Trophoblast cell (in vitro differentiated cells and primary cell): Measurements from ENCODE around the gene C14orf93.

Experiments
- DNase-seq, 2 donors: peaks; one replicate each; pipeline ENCODE4 v3.0.0-alpha.2; 2016
- H2AFZ ChIP-seq: 2 replicates; pipeline ENCODE4 v1.6.1; 2013; ENCODE audit warnings: low read length, moderate library complexity, mild to moderate bottlenecking; ENCODE audit not compliant: insufficient read depth, poor library complexity
- H2AK5ac ChIP-seq: 2 replicates; pipeline ENCODE4 v1.6.1; 2013; ENCODE audit warnings: mild to moderate bottlenecking, low read length
- H2BK120ac ChIP-seq: 2 replicates; pipeline ENCODE4 v1.6.1; 2013; ENCODE audit warnings: low read length, mild to moderate bottlenecking, moderate library complexity; ENCODE audit not compliant: insufficient read depth, poor library complexity
- H2BK12ac ChIP-seq: 2 replicates; pipeline ENCODE4 v1.6.1; 2013; ENCODE audit warnings: mild to moderate bottlenecking, low read length, moderate library complexity
- H2BK5ac ChIP-seq: 2 replicates; pipeline ENCODE4 v1.6.1; 2013; ENCODE audit warnings: low read length, low read depth, moderate library complexity, mild to moderate bottlenecking; ENCODE audit not compliant: poor library complexity
- H3K14ac ChIP-seq: 2 replicates; pipeline ENCODE4 v1.6.1; 2013; ENCODE audit warnings: mild to moderate bottlenecking, low read length
- H3K18ac ChIP-seq: 2 replicates; pipeline ENCODE4 v1.6.1; 2013; ENCODE audit warnings: mild to moderate bottlenecking, low read length
- H3K23ac ChIP-seq: 2 replicates; pipeline ENCODE4 v1.6.1; 2013; ENCODE audit warnings: low read length
- H3K27ac ChIP-seq: 2 replicates; pipeline ENCODE4 v1.5.1; 2013; ENCODE audit warnings: low read depth, mild to moderate bottlenecking, inconsistent platforms, low read length, moderate library complexity
- H3K27me3 ChIP-seq: 2 replicates; pipeline ENCODE4 v1.6.1; 2013; ENCODE audit warnings: inconsistent platforms, mild to moderate bottlenecking, low read length, moderate library complexity; ENCODE audit not compliant: insufficient read depth
- H3K36me3 ChIP-seq, 2 experiments: 1 replicate in 1 of 2; 2 replicates in 1 of 2; pipeline ENCODE4 v1.6.1; 2013; ENCODE audit warnings: low read length in 2 of 2, mild to moderate bottlenecking in 2 of 2, moderate library complexity in 1 of 2; ENCODE audit not compliant: insufficient read depth in 2 of 2, control insufficient read depth in 1 of 2
- H3K4ac ChIP-seq: 2 replicates; pipeline ENCODE4 v1.6.1; 2013; ENCODE audit warnings: low read depth, mild to moderate bottlenecking, low read length, moderate library complexity
- H3K4me1 ChIP-seq, 2 experiments: 1 replicate in 1 of 2; 2 replicates in 1 of 2; pipeline ENCODE4 v1.6.1; 2013; ENCODE audit warnings: low read length in 2 of 2, mild to moderate bottlenecking in 2 of 2, moderate library complexity in 1 of 2; ENCODE audit not compliant: insufficient read depth in 2 of 2, control insufficient read depth in 1 of 2
- H3K4me2 ChIP-seq: 2 replicates; pipeline ENCODE4 v1.6.1; 2013; ENCODE audit warnings: inconsistent platforms, mild to moderate bottlenecking, low read length, moderate library complexity
- H3K4me3 ChIP-seq: 2 replicates; pipeline ENCODE4 v1.5.1; 2013; ENCODE audit warnings: mild to moderate bottlenecking, low read depth, low read length, inconsistent platforms
- H3K79me1 ChIP-seq: one replicate; pipeline ENCODE4 v1.6.1; 2013; ENCODE audit warnings: low read length
- H3K79me2 ChIP-seq: 2 replicates; pipeline ENCODE4 v1.6.1; 2013; ENCODE audit warnings: low read length, mild to moderate bottlenecking; ENCODE audit not compliant: control insufficient read depth, insufficient read depth, poor library complexity
- H3K9ac ChIP-seq: 2 replicates; pipeline ENCODE4 v1.6.1; 2013; ENCODE audit warnings: mild to moderate bottlenecking, low read length
- H3K9me3 ChIP-seq: 2 replicates; pipeline ENCODE4 v1.6.1; 2013; ENCODE audit warnings: low read depth, mild to moderate bottlenecking, control low read depth, inconsistent platforms, low read length; ENCODE audit not compliant: insufficient read depth
- H4K12ac ChIP-seq: 2 replicates; pipeline ENCODE4 v1.6.1; 2013; ENCODE audit warnings: low read depth, mild to moderate bottlenecking, low read length, moderate library complexity
- H4K8ac ChIP-seq: 2 replicates; pipeline ENCODE4 v1.6.1; 2013; ENCODE audit warnings: low read depth, mild to moderate bottlenecking, low read length, moderate library complexity
- H4K91ac ChIP-seq: one replicate; pipeline ENCODE4 v1.6.1; 2013; ENCODE audit warnings: low read depth, mild to moderate bottlenecking, low read length, moderate library complexity
- WGBS: extraction: QIAGEN DNeasy Blood & Tissue Kit; methylation state at CpG from one replicate; pipeline ENCODE4 v1.1.7; 2013; ENCODE audit warnings: missing lambda C conversion rate; ENCODE audit not compliant: insufficient read length, insufficient coverage; ENCODE audit errors: extremely low coverage; 5-methylcytosine and 5-hydroxymethylcytosine counted together

The C14orf93 gene

DNA sequence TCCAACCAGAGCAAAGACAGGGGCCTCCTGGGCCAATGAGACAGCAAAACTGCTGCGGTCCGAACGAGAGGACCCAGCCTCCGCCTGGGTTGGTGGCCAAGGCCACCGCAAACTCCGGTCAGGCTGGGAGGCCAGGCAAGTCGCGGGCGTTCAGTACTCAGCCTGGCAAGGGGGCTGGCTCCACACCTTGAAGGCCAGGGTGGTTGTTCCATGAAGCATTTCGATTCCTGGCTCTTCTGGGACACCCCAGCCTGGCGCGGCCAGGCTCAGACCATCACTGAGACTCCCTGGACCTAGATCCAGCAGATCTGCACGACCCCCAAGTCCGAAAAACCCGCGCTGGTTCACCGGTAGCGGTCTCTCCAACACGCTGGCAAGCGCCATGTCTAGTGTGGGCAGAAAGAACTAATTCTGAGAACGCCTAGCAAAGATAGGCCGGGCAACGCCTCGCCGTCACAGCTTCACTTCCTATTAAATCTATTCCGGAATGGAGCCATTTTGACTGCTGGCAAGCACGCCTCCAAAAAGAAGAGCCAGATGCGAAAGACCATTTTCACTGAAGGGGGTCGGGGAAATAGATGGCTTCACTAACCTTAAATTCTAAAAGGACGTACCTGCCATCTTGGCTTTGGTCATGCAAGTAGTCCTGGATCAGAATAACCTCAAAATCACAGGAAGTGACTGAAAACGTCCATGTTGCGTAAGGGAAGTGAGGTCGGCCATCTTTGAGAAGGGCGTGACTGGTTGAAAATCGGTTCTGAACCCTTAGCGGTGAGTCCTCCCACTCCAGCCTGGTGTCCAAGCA is 24.8 kb upstream of the C14orf93 start, which contains the start of gene PSMB5:
Gene PSMB5, minus strand, starts transcription at position 403 of the 805 bp plus-strand sequence. Its CDS starts 19 bp downstream, at position 384.
- H3K23ac ChIP-seq: no peak within 1 kb of the TSS
- peaks cover 17 to 19% of the 10 kb centered on the region in 2 experiments for H3K36me3 ChIP-seq
- H3K9ac ChIP-seq: peak within 1 kb of the TSS; percentile 94
- H3K4me2 ChIP-seq: peak within 1 kb of the TSS; percentile 62
- H4K8ac ChIP-seq: peak within 1 kb of the TSS; percentile 82
- H3K18ac ChIP-seq: peak within 1 kb of the TSS; percentile 97
- H2BK5ac ChIP-seq: peak within 1 kb of the TSS; percentile 80
- H3K27ac ChIP-seq: peak within 1 kb of the TSS; percentile 73
- no CpG with 5 or more reads among the region's 36 CpGs for WGBS
- H2BK120ac ChIP-seq: peak within 1 kb of the TSS; percentile 90
- H2BK12ac ChIP-seq: peak within 1 kb of the TSS; percentile 25
- H3K14ac ChIP-seq: peak within 1 kb of the TSS; percentile 99
- peak within 1 kb of the TSS; percentile 89 for H3K4ac ChIP-seq
- H3K79me1 ChIP-seq: peaks cover 9% of the 10 kb centered on the region
- peak within 1 kb of the TSS; percentile 94 for H4K12ac ChIP-seq
- H3K4me1 ChIP-seq: peaks cover 3 to 7% of the 10 kb centered on the region in 2 experiments
- peak within 1 kb of the TSS; percentile 84 for H3K4me3 ChIP-seq
- peaks cover 12% of the 10 kb centered on the region for H3K79me2 ChIP-seq
- H4K91ac ChIP-seq: peak within 1 kb of the TSS; percentile 92
- H2AK5ac ChIP-seq: peak within 1 kb of the TSS; percentile 88
- DNase-seq: peak; percentile 94 to 98
- peak within 1 kb of the TSS; percentile 7 for H2AFZ ChIP-seq
- no peaks in the 10 kb centered on the region for H3K9me3 ChIP-seq
- no peaks in the 10 kb centered on the region for H3K27me3 ChIP-seq

DNA sequence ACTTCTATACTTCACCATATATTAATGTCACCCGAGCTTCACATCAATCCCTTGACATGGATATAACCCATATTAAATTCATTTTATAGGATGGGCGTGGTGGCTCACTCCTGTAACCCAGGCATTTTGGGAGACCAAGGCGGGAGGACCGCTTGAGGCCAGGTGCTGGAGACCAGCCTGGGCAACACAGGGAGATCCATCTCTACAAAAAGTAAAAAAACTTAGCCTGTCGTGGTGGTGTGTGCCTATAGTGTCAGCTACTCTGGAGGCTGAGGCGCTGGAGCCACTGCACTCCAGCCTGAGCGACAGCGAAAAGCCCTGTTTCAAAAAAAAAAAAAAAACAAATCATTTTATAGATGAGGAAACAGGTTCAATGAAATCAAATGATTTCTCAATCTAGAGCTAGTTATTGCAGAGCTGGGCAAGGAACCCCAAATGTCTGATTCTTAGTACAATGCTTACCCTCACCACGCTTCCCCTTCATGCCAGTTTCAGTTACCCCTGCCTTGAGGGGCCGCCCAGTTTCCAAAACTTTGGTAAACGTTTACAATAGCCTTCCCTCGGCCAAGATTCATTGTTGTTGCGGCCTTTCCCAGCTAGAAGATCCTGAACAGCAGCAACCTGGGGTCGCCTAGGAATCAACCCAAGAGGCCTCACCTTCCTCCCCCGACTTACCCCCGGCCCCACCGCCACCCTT is 24.0 kb upstream of the C14orf93 start:
- H3K27me3 ChIP-seq: no peaks in the 10 kb centered on the region
- peak overlapping the region; percentile 62 for H3K4me2 ChIP-seq
- H3K36me3 ChIP-seq: peaks cover 20 to 21% of the 10 kb centered on the region in 2 experiments
- peak overlapping the region; percentile 84 for H3K4me3 ChIP-seq
- H3K18ac ChIP-seq: peak overlapping the region; percentile 97
- H3K23ac ChIP-seq: no peak overlapping the region
- WGBS: 100% methylated on average over 1 of the region's 17 CpGs
- H3K9me3 ChIP-seq: no peaks in the 10 kb centered on the region
- H3K9ac ChIP-seq: peak overlapping the region; percentile 94
- H2AK5ac ChIP-seq: peak overlapping the region; percentile 88
- H3K27ac ChIP-seq: peak overlapping the region; percentile 73
- H2BK12ac ChIP-seq: no peak overlapping the region
- no peak for DNase-seq
- peak overlapping the region; percentile 99 for H3K14ac ChIP-seq
- peak overlapping the region; percentile 94 for H4K12ac ChIP-seq
- peak overlapping the region; percentile 82 for H4K8ac ChIP-seq
- H4K91ac ChIP-seq: peak overlapping the region; percentile 92
- peak overlapping the region; percentile 89 for H3K4ac ChIP-seq
- H2AFZ ChIP-seq: peak overlapping the region; percentile 7
- H2BK5ac ChIP-seq: peak overlapping the region; percentile 78
- peaks cover 9% of the 10 kb centered on the region for H3K79me1 ChIP-seq
- H3K79me2 ChIP-seq: peaks cover 12% of the 10 kb centered on the region
- peak overlapping the region; percentile 90 for H2BK120ac ChIP-seq
- peaks cover 3 to 7% of the 10 kb centered on the region in 2 experiments for H3K4me1 ChIP-seq

DNA sequence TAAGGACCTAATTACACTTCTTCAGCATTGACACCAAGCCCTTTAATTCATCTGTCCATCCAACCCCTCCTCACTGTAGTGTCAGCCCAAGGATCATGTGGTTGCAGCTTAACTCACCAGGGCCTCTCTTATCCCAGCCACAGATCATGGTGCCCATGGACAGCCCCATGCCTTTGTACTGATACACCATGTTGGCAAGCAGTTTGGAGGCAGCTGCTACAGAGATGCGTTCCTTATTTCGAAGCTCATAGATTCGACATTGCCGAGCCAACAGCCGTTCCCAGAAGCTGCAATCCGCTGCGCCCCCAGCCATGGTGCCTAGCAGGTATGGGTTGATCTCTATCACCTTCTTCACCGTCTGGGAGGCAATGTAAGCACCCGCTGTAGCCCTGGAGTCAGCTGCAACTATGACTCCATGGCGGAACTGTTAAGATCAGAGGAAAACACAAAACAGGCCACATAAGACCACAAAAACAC is 23.3 kb upstream of the C14orf93 start:
- H3K4ac ChIP-seq: peak overlapping the region; percentile 8
- H3K18ac ChIP-seq: no peak overlapping the region
- H3K4me1 ChIP-seq: peaks cover 3 to 7% of the 10 kb centered on the region in 2 experiments
- H2AK5ac ChIP-seq: no peak overlapping the region
- H3K27me3 ChIP-seq: no peaks in the 10 kb centered on the region
- no peak overlapping the region for H2AFZ ChIP-seq
- DNase-seq: no peak
- H4K8ac ChIP-seq: no peak overlapping the region
- peaks cover 20 to 24% of the 10 kb centered on the region in 2 experiments for H3K36me3 ChIP-seq
- no peak overlapping the region for H2BK5ac ChIP-seq
- no peak overlapping the region for H3K4me3 ChIP-seq
- WGBS: no CpG with 5 or more reads among the region's 10 CpGs
- no peak overlapping the region for H4K91ac ChIP-seq
- H3K9me3 ChIP-seq: no peaks in the 10 kb centered on the region
- H3K9ac ChIP-seq: no peak overlapping the region
- H4K12ac ChIP-seq: no peak overlapping the region
- H3K79me1 ChIP-seq: peaks cover 9% of the 10 kb centered on the region
- H3K79me2 ChIP-seq: peaks cover 12% of the 10 kb centered on the region
- no peak overlapping the region for H3K27ac ChIP-seq
- no peak overlapping the region for H2BK120ac ChIP-seq
- H3K23ac ChIP-seq: no peak overlapping the region
- no peak overlapping the region for H2BK12ac ChIP-seq
- H3K14ac ChIP-seq: no peak overlapping the region
- H3K4me2 ChIP-seq: peak overlapping the region; percentile 62

DNA sequence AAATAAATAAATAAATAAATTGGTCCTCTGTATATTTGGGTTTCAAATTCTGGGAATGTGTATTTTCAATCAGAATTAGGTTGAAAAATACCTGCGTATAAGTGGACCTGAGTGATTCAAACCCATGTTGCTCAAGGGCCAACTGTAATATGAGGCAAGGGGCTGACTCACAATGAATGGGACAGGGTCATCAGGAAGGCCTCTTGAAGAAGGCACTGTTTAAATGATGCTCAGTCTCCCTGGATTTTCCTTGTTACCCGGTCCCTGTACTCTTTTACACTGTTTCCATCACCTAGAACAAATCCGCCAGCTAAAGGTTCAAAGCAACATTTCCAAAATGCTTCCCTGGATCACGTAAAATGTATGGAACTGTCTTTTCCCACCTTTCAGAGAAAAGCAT is 21.0 kb upstream of the C14orf93 start:
- no peak overlapping the region for H3K4me3 ChIP-seq
- WGBS: no CpG with 5 or more reads among the region's 4 CpGs
- H3K79me2 ChIP-seq: peaks cover 12% of the 10 kb centered on the region
- no peak overlapping the region for H3K14ac ChIP-seq
- H4K12ac ChIP-seq: no peak overlapping the region
- H3K4me1 ChIP-seq: peaks cover 3 to 7% of the 10 kb centered on the region in 2 experiments
- no peak overlapping the region for H2BK5ac ChIP-seq
- no peak overlapping the region for H2BK12ac ChIP-seq
- no peak overlapping the region for H3K9ac ChIP-seq
- no peaks in the 10 kb centered on the region for H3K9me3 ChIP-seq
- H2AK5ac ChIP-seq: no peak overlapping the region
- peaks cover 9% of the 10 kb centered on the region for H3K79me1 ChIP-seq
- no peak overlapping the region for H3K18ac ChIP-seq
- no peak overlapping the region for H3K27ac ChIP-seq
- no peak overlapping the region for H3K23ac ChIP-seq
- DNase-seq: no peak
- no peak overlapping the region for H3K4ac ChIP-seq
- peaks cover 29 to 33% of the 10 kb centered on the region in 2 experiments for H3K36me3 ChIP-seq
- no peak overlapping the region for H2BK120ac ChIP-seq
- H3K4me2 ChIP-seq: no peak overlapping the region
- H4K8ac ChIP-seq: no peak overlapping the region
- no peak overlapping the region for H4K91ac ChIP-seq
- H3K27me3 ChIP-seq: no peaks in the 10 kb centered on the region
- H2AFZ ChIP-seq: no peak overlapping the region
